ENCODE data around the gene GLS.

GLS gene

DNA sequence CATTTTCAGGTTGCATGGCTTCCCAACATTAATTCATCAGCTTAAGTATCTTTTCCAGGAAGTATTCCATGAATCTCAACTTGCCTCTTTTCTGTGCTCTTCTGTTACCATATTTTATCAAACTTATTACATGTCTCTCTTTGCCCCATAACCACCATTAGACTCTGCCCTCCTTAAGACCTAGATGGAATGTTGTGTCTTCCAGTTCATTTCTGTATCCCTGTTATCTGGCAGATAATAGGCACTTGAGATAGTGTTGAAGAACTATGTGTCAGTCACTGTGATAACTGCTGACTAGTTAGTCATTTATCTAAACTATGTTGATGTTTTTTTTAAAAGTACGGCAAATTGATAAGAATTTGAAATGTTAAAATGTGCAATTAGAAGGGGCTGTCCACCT is 41.8 kb downstream of the GLS start:
- no peak for TF ChIP-seq SPI1 (IDR thresholded peaks at IDR 0.05; ENCODE audit: borderline replicate concordance, low read depth)
- TF ChIP-seq, protein P1, sequence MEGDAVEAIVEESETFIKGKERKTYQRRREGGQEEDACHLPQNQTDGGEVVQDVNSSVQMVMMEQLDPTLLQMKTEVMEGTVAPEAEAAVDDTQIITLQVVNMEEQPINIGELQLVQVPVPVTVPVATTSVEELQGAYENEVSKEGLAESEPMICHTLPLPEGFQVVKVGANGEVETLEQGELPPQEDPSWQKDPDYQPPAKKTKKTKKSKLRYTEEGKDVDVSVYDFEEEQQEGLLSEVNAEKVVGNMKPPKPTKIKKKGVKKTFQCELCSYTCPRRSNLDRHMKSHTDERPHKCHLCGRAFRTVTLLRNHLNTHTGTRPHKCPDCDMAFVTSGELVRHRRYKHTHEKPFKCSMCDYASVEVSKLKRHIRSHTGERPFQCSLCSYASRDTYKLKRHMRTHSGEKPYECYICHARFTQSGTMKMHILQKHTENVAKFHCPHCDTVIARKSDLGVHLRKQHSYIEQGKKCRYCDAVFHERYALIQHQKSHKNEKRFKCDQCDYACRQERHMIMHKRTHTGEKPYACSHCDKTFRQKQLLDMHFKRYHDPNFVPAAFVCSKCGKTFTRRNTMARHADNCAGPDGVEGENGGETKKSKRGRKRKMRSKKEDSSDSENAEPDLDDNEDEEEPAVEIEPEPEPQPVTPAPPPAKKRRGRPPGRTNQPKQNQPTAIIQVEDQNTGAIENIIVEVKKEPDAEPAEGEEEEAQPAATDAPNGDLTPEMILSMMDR (IDR thresholded peaks at IDR 0.05; ENCODE audit: insufficient read depth, low read length): no peak
- TF ChIP-seq GABPA (IDR thresholded peaks at IDR 0.05; ENCODE audit: low read depth): no peak
- Histone ChIP-seq H3K4me3 (replicated peaks; ENCODE audit: insufficient read depth, low read length) (no peak overlapping the region), H3K27me3 (ENCODE audit: insufficient read depth, poor library complexity, severe bottlenecking) (no peaks in the 10 kb centered on the region), H3K27ac (replicated peaks) (no peak overlapping the region)
- no peak for DNase-seq (ENCODE audit: low read depth in 1 of 2, low spot score in 1 of 2)

DNA sequence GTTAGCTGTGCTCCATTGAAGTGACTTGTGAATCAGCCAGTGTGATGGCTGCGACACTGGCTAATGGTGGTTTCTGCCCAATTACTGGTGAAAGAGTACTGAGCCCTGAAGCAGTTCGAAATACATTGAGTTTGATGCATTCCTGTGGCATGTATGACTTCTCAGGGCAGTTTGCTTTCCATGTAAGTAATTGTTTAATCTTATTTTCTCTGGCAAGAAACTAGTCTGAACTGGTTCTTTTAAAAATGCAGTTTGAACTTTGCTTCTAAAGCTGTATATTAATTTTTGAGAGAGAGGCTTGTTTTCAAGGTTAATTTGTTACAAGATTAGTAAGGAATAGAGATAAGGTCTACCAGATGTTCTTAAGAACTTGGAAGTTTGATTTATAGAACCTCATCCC is 46.7 kb downstream of the GLS start:
- DNase-seq (ENCODE audit: low read depth in 1 of 2, low spot score in 1 of 2): no peak
- Histone ChIP-seq H3K27me3 (ENCODE audit: insufficient read depth, poor library complexity, severe bottlenecking) (no peaks in the 10 kb centered on the region), H3K27ac (replicated peaks) (no peak overlapping the region), H3K4me3 (replicated peaks; ENCODE audit: insufficient read depth, low read length) (no peak overlapping the region)
- no peak for TF ChIP-seq POLR2AphosphoS5 (IDR thresholded peaks at IDR 0.05; ENCODE audit: low read depth)
- TF ChIP-seq, protein P2, sequence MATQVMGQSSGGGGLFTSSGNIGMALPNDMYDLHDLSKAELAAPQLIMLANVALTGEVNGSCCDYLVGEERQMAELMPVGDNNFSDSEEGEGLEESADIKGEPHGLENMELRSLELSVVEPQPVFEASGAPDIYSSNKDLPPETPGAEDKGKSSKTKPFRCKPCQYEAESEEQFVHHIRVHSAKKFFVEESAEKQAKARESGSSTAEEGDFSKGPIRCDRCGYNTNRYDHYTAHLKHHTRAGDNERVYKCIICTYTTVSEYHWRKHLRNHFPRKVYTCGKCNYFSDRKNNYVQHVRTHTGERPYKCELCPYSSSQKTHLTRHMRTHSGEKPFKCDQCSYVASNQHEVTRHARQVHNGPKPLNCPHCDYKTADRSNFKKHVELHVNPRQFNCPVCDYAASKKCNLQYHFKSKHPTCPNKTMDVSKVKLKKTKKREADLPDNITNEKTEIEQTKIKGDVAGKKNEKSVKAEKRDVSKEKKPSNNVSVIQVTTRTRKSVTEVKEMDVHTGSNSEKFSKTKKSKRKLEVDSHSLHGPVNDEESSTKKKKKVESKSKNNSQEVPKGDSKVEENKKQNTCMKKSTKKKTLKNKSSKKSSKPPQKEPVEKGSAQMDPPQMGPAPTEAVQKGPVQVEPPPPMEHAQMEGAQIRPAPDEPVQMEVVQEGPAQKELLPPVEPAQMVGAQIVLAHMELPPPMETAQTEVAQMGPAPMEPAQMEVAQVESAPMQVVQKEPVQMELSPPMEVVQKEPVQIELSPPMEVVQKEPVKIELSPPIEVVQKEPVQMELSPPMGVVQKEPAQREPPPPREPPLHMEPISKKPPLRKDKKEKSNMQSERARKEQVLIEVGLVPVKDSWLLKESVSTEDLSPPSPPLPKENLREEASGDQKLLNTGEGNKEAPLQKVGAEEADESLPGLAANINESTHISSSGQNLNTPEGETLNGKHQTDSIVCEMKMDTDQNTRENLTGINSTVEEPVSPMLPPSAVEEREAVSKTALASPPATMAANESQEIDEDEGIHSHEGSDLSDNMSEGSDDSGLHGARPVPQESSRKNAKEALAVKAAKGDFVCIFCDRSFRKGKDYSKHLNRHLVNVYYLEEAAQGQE (IDR thresholded peaks at IDR 0.05; ENCODE audit: insufficient replicate concordance, low read depth): no peak
- no peak for TF ChIP-seq GABPA (IDR thresholded peaks at IDR 0.05; ENCODE audit: low read depth)
- TF ChIP-seq, protein P1 (IDR thresholded peaks at IDR 0.05; ENCODE audit: insufficient read depth, low read length): no peak
- TF ChIP-seq SPI1 (IDR thresholded peaks at IDR 0.05; ENCODE audit: borderline replicate concordance, low read depth): no peak

DNA sequence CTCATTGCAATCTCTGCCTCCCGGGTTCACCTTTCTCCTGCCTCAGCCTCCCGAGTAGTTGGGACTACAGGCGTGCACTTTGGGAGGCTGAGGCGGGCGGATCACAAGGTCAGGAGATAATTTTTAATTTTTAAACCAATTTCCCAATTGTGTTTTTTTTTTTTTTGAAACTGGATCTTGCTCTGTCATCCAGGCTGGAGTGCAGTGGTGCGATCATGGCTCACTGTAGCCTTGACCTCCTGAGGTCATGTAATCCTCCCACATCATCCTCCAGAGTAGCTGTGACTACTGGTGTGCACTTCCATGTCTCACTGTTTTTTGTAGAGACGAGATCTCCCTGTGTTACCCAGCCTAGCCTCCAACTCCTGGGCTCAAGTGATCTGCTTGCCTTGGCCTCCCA is 49.3 kb downstream of the GLS start:
- DNase-seq (ENCODE audit: low read depth in 1 of 2, low spot score in 1 of 2): no peak
- H3K27ac ChIP-seq (replicated peaks): no peak overlapping the region
- TF ChIP-seq, protein P2 (IDR thresholded peaks at IDR 0.05; ENCODE audit: insufficient replicate concordance, low read depth): no peak
- no peak overlapping the region for H3K4me3 ChIP-seq (replicated peaks; ENCODE audit: insufficient read depth, low read length)
- H3K27me3 ChIP-seq (ENCODE audit: insufficient read depth, poor library complexity, severe bottlenecking): no peaks in the 10 kb centered on the region

DNA sequence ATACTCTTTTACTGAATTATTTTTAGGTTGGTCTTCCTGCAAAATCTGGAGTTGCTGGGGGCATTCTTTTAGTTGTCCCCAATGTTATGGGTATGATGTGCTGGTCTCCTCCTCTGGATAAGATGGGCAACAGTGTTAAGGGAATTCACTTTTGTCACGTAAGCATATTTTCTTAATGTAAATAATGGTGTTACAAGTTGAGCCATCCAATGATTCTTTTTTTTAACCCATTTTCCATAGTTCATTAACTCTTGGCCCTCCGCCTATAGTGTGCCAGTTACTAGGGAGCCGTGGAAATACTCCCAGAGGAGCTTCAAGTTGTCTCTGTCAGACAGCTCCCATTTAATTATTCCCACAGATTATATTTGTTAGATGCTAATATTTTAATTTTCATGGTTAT is 49.8 kb downstream of the GLS start:
- no peak overlapping the region for H3K27ac ChIP-seq (replicated peaks)
- DNase-seq (ENCODE audit: low read depth in 1 of 2, low spot score in 1 of 2): no peak
- H3K4me3 ChIP-seq (replicated peaks; ENCODE audit: insufficient read depth, low read length): no peak overlapping the region
- TF ChIP-seq, protein P2 (IDR thresholded peaks at IDR 0.05; ENCODE audit: insufficient replicate concordance, low read depth): no peak
- TF ChIP-seq, protein P1 (IDR thresholded peaks at IDR 0.05; ENCODE audit: insufficient read depth, low read length): no peak
- TF ChIP-seq SPI1 (IDR thresholded peaks at IDR 0.05; ENCODE audit: borderline replicate concordance, low read depth) (no peak), GABPA (IDR thresholded peaks at IDR 0.05; ENCODE audit: low read depth) (no peak), POLR2AphosphoS5 (IDR thresholded peaks at IDR 0.05; ENCODE audit: low read depth) (no peak)
- no peaks in the 10 kb centered on the region for H3K27me3 ChIP-seq (ENCODE audit: insufficient read depth, poor library complexity, severe bottlenecking)
